ENCODE data around the gene ARHGEF6. TPM values are rescaled to one million over a fixed set of nuclear protein-coding genes. Genes with fewer than 3 reads are reported as not detected.

ARHGEF6 gene
- total and polyA plus RNA-seq, 2 experiments from 2014 or later, result 4.3 to 7.7 TPM

DNA sequence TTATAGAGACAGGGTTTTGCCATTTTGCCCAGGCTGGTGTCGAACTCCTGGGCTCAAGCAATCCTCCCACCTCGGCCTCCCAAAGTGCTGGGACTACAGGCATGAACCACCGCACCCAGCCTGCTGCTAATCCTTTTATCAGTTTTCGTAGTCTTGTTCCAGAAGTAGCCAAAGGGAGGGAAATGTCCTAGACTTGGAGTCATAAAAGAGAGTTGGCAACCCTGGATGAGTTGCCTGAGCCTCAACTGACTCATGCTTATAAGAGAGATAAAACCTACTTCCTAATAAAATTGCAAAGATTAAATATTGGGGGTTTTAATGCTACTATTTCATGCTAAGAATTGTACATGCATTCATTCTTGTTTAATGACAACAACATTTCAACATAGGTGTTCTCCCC lies 88.5 kb downstream of the ARHGEF6 start:
- H2AFZ ChIP-seq, result no peak overlapping the region
- H3K27me3 ChIP-seq (replicated peaks; ENCODE audit: insufficient read depth), result no peaks in the 10 kb centered on the region
- no peak overlapping the region for H3K4me3 ChIP-seq
- H3K4me1 ChIP-seq (ENCODE audit: insufficient read depth), result peaks cover 6% of the 10 kb centered on the region; the same call in 1 of the 2 replicates
- no peaks in the 10 kb centered on the region for H3K36me3 ChIP-seq (ENCODE audit: low read depth)
- no peaks in the 10 kb centered on the region for H3K79me2 ChIP-seq (ENCODE audit: insufficient read depth)
- TF ChIP-seq EZH2 (IDR thresholded peaks at IDR 0.05; ENCODE audit: insufficient read depth, poor library complexity, severe bottlenecking) (no peak), EZH2phosphoT487 (IDR thresholded peaks at IDR 0.05; ENCODE audit: insufficient read depth, low read depth) (no peak)
- H3K9me2 ChIP-seq (ENCODE audit: insufficient read depth), result no peaks in the 10 kb centered on the region
- DNase-seq, result peak; percentile 23
- no peak overlapping the region for H3K9ac ChIP-seq
- H3F3A ChIP-seq (ENCODE audit: insufficient read depth), result no peaks in the 10 kb centered on the region
- in situ Hi-C loops (cut with MboI), result no loop called here
- no peaks in the 10 kb centered on the region for H4K20me1 ChIP-seq (ENCODE audit: insufficient read depth)
- H3K9me3 ChIP-seq (ENCODE audit: low read depth), result no peaks in the 10 kb centered on the region
- no peak overlapping the region for H3K4me2 ChIP-seq (ENCODE audit: unreplicated experiment)
- WGBS, 2 experiments (ENCODE audit: low coverage in 1 of 2, low lambda C conversion rate in 2 of 2, missing lambda C conversion rate in 2 of 2), result 91 to 92% methylated on average over 4 of the region's 4 CpGs
- H3K27ac ChIP-seq, result no peak overlapping the region

DNA sequence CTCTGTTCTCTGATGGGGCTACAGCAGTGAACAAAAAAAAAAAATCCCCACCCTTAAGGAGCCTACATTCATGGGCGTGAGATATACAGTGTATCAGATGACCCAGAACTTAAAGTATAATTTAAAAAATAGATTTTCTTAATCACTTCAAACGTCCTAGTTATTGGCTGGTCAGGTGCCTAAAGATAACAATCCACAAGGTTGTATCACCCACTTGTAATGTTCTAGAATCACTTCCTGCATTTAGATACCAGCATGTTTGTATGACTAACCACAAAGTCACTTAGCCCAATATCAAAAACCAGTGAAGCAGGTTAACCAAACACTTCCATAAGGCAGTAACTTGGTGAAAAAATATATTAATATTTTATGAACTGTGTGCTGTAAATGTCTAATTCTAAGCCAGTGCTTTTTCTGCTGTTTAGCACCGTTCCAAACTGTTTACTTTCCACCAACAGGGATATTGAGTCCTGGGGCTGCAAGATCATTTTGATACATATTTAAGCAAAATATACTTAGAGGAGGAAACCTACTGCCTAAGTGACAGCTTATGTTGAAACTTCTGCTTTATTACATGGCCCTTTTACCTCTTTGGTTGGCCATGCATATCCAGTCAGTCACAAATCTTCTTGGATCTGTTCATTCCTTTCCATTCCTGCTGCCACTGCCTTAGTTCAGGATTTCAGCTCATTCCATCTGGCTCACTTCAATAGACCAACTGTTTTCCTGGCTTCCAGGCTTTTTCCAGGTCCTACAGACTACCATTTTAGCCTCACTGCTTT lies 89.5 kb downstream of the ARHGEF6 start:
- H3K4me2 ChIP-seq (ENCODE audit: unreplicated experiment), result no peak overlapping the region
- no peaks in the 10 kb centered on the region for H3K9me3 ChIP-seq (ENCODE audit: low read depth)
- peaks cover 6% of the 10 kb centered on the region; the same call in 1 of the 2 replicates for H3K4me1 ChIP-seq (ENCODE audit: insufficient read depth)
- DNase-seq, result no peak
- WGBS, 2 experiments (ENCODE audit: low coverage in 1 of 2, low lambda C conversion rate in 2 of 2, missing lambda C conversion rate in 2 of 2), result 75 to 79% methylated on average over 3 of the region's 3 CpGs
- H3K36me3 ChIP-seq (ENCODE audit: low read depth), result no peaks in the 10 kb centered on the region
- H3F3A ChIP-seq (ENCODE audit: insufficient read depth), result no peaks in the 10 kb centered on the region
- H3K27me3 ChIP-seq (replicated peaks; ENCODE audit: insufficient read depth), result no peaks in the 10 kb centered on the region
- in situ Hi-C loops (cut with MboI), result no loop called here
- H3K9me2 ChIP-seq (ENCODE audit: insufficient read depth), result no peaks in the 10 kb centered on the region
- no peak overlapping the region for H2AFZ ChIP-seq
- H3K27ac ChIP-seq, result no peak overlapping the region
- no peak overlapping the region for H3K4me3 ChIP-seq
- no peaks in the 10 kb centered on the region for H3K79me2 ChIP-seq (ENCODE audit: insufficient read depth)
- no peaks in the 10 kb centered on the region for H4K20me1 ChIP-seq (ENCODE audit: insufficient read depth)
- no peak for TF ChIP-seq EZH2 (IDR thresholded peaks at IDR 0.05; ENCODE audit: insufficient read depth, poor library complexity, severe bottlenecking)
- no peak overlapping the region for H3K9ac ChIP-seq

DNA sequence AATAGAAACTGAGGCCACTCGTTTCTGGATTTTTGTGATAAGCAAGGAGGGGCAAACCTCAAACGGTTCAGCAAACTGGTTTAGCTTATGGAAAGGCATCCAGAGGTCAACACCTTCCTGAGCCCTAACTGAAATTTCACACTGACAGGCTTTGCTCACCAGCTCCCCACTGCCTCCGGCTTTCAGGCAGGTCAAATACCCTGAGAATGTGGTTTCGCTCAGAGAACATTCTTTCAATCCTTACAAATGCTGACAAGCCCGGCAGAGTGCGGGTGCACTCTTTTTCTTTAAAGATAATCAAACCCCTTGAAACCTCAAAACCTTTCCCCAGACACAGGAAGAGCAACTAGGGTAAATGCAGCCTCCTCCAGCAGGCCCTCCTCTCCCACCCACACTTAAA lies 91.3 kb downstream of the ARHGEF6 start:
- in situ Hi-C loops (cut with MboI), result no loop called here
- H3K27ac ChIP-seq, result no peak overlapping the region

DNA sequence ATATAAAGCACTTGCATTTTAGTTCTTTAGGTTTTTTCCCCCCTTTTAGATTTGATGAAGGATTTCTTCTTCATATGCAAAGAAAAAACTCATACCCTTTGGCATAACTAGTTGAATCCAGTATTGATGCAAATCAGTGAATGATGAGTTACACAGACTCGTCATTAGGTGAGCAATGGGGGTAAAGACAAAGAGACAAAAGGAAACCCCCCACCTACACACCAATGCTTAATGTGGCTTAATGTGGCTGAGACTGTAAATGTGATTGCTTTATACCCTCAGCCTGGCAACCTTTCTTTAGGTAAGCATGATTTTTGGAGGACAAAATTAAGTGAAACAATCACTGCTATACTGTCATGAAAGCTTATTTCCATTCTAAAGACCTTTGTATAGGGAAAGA lies 93.3 kb downstream of the ARHGEF6 start:
- 88 to 100% methylated on average over 1 of the region's 1 CpG for WGBS, 2 experiments (ENCODE audit: low coverage in 1 of 2, low lambda C conversion rate in 2 of 2, missing lambda C conversion rate in 2 of 2)
- Histone ChIP-seq H3K4me2 (ENCODE audit: unreplicated experiment) (no peak overlapping the region), H3F3A (ENCODE audit: insufficient read depth) (no peaks in the 10 kb centered on the region), H2AFZ (no peak overlapping the region), H3K9me3 (ENCODE audit: low read depth) (no peaks in the 10 kb centered on the region), H3K27ac (no peak overlapping the region), H3K9ac (no peak overlapping the region), H3K79me2 (ENCODE audit: insufficient read depth) (no peaks in the 10 kb centered on the region), H3K9me2 (ENCODE audit: insufficient read depth) (no peaks in the 10 kb centered on the region), H3K36me3 (ENCODE audit: low read depth) (no peaks in the 10 kb centered on the region), H3K4me3 (no peak overlapping the region), H3K27me3 (replicated peaks; ENCODE audit: insufficient read depth) (no peaks in the 10 kb centered on the region), H4K20me1 (ENCODE audit: insufficient read depth) (no peaks in the 10 kb centered on the region), H3K4me1 (ENCODE audit: insufficient read depth) (peaks cover 6% of the 10 kb centered on the region; the same call in 1 of the 2 replicates)
- no peak for DNase-seq
- TF ChIP-seq EZH2 (IDR thresholded peaks at IDR 0.05; ENCODE audit: insufficient read depth, poor library complexity, severe bottlenecking) (no peak), EZH2phosphoT487 (IDR thresholded peaks at IDR 0.05; ENCODE audit: insufficient read depth, low read depth) (no peak)
- in situ Hi-C loops (cut with MboI), result no loop called here

More for the DNA sequence above, 91.3 kb downstream of the ARHGEF6 start:
- no peaks in the 10 kb centered on the region for H3F3A ChIP-seq (ENCODE audit: insufficient read depth)
- H3K9me2 ChIP-seq (ENCODE audit: insufficient read depth), result no peaks in the 10 kb centered on the region
- H3K36me3 ChIP-seq (ENCODE audit: low read depth), result no peaks in the 10 kb centered on the region
- no peak for TF ChIP-seq EZH2phosphoT487 (IDR thresholded peaks at IDR 0.05; ENCODE audit: insufficient read depth, low read depth)
- TF ChIP-seq EZH2 (IDR thresholded peaks at IDR 0.05; ENCODE audit: insufficient read depth, poor library complexity, severe bottlenecking), result no peak
- H3K4me1 ChIP-seq (ENCODE audit: insufficient read depth), result peaks cover 6% of the 10 kb centered on the region; the same call in 1 of the 2 replicates
- WGBS, 2 experiments (ENCODE audit: low coverage in 1 of 2, low lambda C conversion rate in 2 of 2, missing lambda C conversion rate in 2 of 2), result 53 to 66% methylated on average over 6 of the region's 6 CpGs
- no peak overlapping the region for H3K4me3 ChIP-seq
- no peak for DNase-seq
- no peak overlapping the region for H3K9ac ChIP-seq
- H3K79me2 ChIP-seq (ENCODE audit: insufficient read depth), result no peaks in the 10 kb centered on the region
- no peaks in the 10 kb centered on the region for H3K9me3 ChIP-seq (ENCODE audit: low read depth)
- no peak overlapping the region for H2AFZ ChIP-seq
- H3K4me2 ChIP-seq (ENCODE audit: unreplicated experiment), result no peak overlapping the region
- no peaks in the 10 kb centered on the region for H4K20me1 ChIP-seq (ENCODE audit: insufficient read depth)
- H3K27me3 ChIP-seq (replicated peaks; ENCODE audit: insufficient read depth), result no peaks in the 10 kb centered on the region
